ENCODE data around the gene SORCS2.

Gene SORCS2

GRCh38 chr4:7197910-7198309, 5.6 kb downstream of the SORCS2 start:
- no peaks in the 10 kb centered on the region for H3K36me3 ChIP-seq (ENCODE audit: insufficient read depth, low read length)
- H3K4me2 ChIP-seq (ENCODE audit: low read length): no peak overlapping the region
- no peak overlapping the region for H3K4me3 ChIP-seq (ENCODE audit: low read depth, low read length, poor library complexity, severe bottlenecking)
- H3F3A ChIP-seq (ENCODE audit: insufficient read depth, low read length): no peaks in the 10 kb centered on the region
- H3K9me2 ChIP-seq (ENCODE audit: low read depth, low read length): no peaks in the 10 kb centered on the region
- H3K27me3 ChIP-seq (ENCODE audit: insufficient read depth, low read length): no peaks in the 10 kb centered on the region
- H3K27ac ChIP-seq (ENCODE audit: low read depth, low read length, poor library complexity, severe bottlenecking): no peak overlapping the region
- H3K79me2 ChIP-seq (ENCODE audit: insufficient read depth, low read length): no peaks in the 10 kb centered on the region
- no peaks in the 10 kb centered on the region for H3K4me1 ChIP-seq (ENCODE audit: insufficient read depth, low read length, severe bottlenecking)
- H3K9ac ChIP-seq (ENCODE audit: low read length): no peak overlapping the region
- TF ChIP-seq CTCF (IDR thresholded peaks at IDR 0.05; ENCODE audit: low read length) (no peak), EZH2 (IDR thresholded peaks at IDR 0.05; ENCODE audit: borderline replicate concordance, low read length) (no peak)
- H3K9me3 ChIP-seq (ENCODE audit: low read length): no peaks in the 10 kb centered on the region
- H2AFZ ChIP-seq (ENCODE audit: low read length): no peak overlapping the region
- no peaks in the 10 kb centered on the region for H4K20me1 ChIP-seq (ENCODE audit: insufficient read depth, low read length)

GRCh38 chr4:7198440-7199128, 6.2 kb downstream of the SORCS2 start:
- Histone ChIP-seq H3K4me3 (ENCODE audit: low read depth, low read length, poor library complexity, severe bottlenecking) (no peak overlapping the region), H3K9me2 (ENCODE audit: low read depth, low read length) (no peaks in the 10 kb centered on the region), H2AFZ (ENCODE audit: low read length) (no peak overlapping the region), H3K36me3 (ENCODE audit: insufficient read depth, low read length) (no peaks in the 10 kb centered on the region), H4K20me1 (ENCODE audit: insufficient read depth, low read length) (no peaks in the 10 kb centered on the region), H3K27ac (ENCODE audit: low read depth, low read length, poor library complexity, severe bottlenecking) (no peak overlapping the region), H3K4me1 (ENCODE audit: insufficient read depth, low read length, severe bottlenecking) (no peaks in the 10 kb centered on the region), H3K27me3 (ENCODE audit: insufficient read depth, low read length) (no peaks in the 10 kb centered on the region), H3K9ac (ENCODE audit: low read length) (no peak overlapping the region), H3K9me3 (ENCODE audit: low read length) (no peaks in the 10 kb centered on the region), H3F3A (ENCODE audit: insufficient read depth, low read length) (no peaks in the 10 kb centered on the region), H3K79me2 (ENCODE audit: insufficient read depth, low read length) (no peaks in the 10 kb centered on the region), H3K4me2 (ENCODE audit: low read length) (no peak overlapping the region)
- TF ChIP-seq EZH2 (IDR thresholded peaks at IDR 0.05; ENCODE audit: borderline replicate concordance, low read length) (no peak), CTCF (IDR thresholded peaks at IDR 0.05; ENCODE audit: low read length) (no peak)

DNA sequence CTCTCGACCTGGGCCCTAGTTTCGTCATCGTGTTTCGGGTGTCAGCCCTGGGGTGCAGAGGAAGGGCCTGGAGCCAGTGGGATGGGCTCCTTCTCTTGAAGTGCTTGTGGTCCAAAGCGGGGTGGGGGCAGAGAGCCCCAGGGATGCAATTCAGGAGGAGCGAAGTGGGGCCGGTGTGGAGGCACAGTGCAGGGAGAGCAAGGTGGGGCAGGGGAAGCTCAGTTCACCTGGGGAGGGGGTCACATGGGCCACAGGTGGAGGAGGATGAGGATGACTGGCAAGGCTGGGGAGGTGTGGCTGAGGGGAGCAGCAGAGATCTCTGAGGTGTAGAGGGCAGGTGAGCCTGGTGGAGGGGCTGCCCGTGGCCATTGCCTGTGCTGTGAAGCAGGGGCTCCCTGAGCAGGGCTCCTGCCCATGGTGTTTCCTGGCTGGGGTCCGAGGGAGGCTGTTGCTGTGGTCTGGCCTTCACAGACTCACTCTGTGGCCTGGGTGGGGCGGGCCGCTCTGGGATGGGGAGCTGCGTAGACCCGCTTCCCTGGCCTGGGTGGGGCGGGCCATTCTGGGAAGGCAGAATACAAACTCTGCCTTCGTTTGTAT, 6.9 kb downstream of the SORCS2 start:
- Histone ChIP-seq H3F3A (ENCODE audit: insufficient read depth, low read length) (no peaks in the 10 kb centered on the region), H3K9me2 (ENCODE audit: low read depth, low read length) (no peaks in the 10 kb centered on the region), H3K27ac (ENCODE audit: low read depth, low read length, poor library complexity, severe bottlenecking) (no peak overlapping the region), H3K9me3 (ENCODE audit: low read length) (no peaks in the 10 kb centered on the region), H2AFZ (ENCODE audit: low read length) (no peak overlapping the region), H3K4me1 (ENCODE audit: insufficient read depth, low read length, severe bottlenecking) (no peaks in the 10 kb centered on the region), H3K36me3 (ENCODE audit: insufficient read depth, low read length) (no peaks in the 10 kb centered on the region), H3K4me3 (ENCODE audit: low read depth, low read length, poor library complexity, severe bottlenecking) (no peak overlapping the region), H3K27me3 (ENCODE audit: insufficient read depth, low read length) (no peaks in the 10 kb centered on the region), H3K9ac (ENCODE audit: low read length) (no peak overlapping the region), H3K4me2 (ENCODE audit: low read length) (no peak overlapping the region), H3K79me2 (ENCODE audit: insufficient read depth, low read length) (no peaks in the 10 kb centered on the region), H4K20me1 (ENCODE audit: insufficient read depth, low read length) (no peaks in the 10 kb centered on the region)
- TF ChIP-seq EZH2 (IDR thresholded peaks at IDR 0.05; ENCODE audit: borderline replicate concordance, low read length): no peak
- TF ChIP-seq CTCF (IDR thresholded peaks at IDR 0.05; ENCODE audit: low read length): no peak

Data from OCI-LY1 (cell line).